GM12892 (cell line): ENCODE measurements around the gene SPEM2.

ENCODE experiments used
- DNase-seq: peaks from one replicate; pipeline ENCODE4 v3.0.0; 2011; ENCODE audit not compliant: insufficient read length
- FAIRE-seq: peaks from 2 replicates; lab custom pipeline; 2011; peaks lifted over from hg19 to GRCh38; lab: Jason Lieb, UNC
- POLR2A ChIP-seq: IDR thresholded peaks from 2 replicates; pipeline ENCODE4 v1.6.1; 2011; ENCODE audit warnings: low read depth, low read length, control low read depth
- POLR2AphosphoS5 ChIP-seq: IDR thresholded peaks from 2 replicates; pipeline ENCODE4 v1.6.1; 2011; ENCODE audit warnings: low read depth, low read length, control low read depth
- TAF1 ChIP-seq: IDR thresholded peaks from 2 replicates; pipeline ENCODE4 v1.6.1; 2011; ENCODE audit warnings: low read depth, mild to moderate bottlenecking, control low read depth, low read length, borderline replicate concordance

SPEM2 gene

DNA sequence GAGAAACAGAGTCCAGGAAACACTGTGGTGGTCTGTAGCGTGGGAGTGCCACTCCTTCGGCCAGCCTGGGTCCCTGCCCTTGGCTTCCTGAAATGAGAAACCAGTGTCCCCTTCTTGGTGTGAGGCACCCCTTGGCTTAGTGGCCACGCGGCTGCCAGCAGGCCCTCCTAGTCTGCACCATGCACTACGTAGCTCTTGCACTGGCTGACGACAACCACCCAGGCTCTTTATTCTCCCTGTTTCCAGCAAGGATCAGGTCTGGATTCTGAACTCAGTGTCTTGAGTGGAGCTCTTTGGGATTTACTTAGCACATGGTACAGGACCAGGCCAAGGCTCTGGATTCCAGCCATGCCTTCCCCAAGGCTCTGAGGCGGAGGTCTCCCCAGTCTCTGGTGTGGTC, 2.1 kb downstream of the SPEM2 start:
- DNase-seq (no peak), FAIRE-seq (no peak)
- no peak for TF ChIP-seq POLR2A
- no peak for TF ChIP-seq POLR2AphosphoS5
- no peak for TF ChIP-seq TAF1

DNA sequence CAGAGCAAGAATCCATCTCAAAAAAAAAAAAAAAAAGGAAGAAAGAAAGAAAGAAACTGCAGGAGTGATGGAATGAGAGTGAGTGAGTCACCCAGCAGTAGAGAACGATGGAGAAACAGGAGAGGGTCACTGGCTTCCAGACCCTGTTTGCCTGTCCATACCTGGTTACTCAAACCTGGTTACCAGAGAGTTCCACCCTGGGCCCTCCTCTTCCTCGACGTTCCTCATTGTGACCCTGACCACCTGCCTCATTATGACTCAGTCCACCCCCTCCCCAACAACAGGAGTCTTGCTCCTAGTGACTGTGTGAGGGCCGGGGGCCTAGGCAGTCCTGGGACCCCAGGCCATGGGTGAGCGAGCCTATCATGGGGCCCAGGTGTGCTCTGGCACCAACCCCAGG, 3.1 kb downstream of the SPEM2 start, which contains the start of gene SPEM3:
Gene SPEM3, plus strand, starts transcription at position 301 of the 400 bp plus-strand sequence. Its CDS starts 46 bp downstream, at position 347.
- no peak for FAIRE-seq
- no peak for DNase-seq
- TF ChIP-seq POLR2AphosphoS5 (no peak), TAF1 (no peak), POLR2A (no peak)

GRCh38 chr17:7429722-7430121, 4.3 kb downstream of the SPEM2 start:
- FAIRE-seq = no peak
- DNase-seq = no peak
- TF ChIP-seq POLR2AphosphoS5 = no peak
- no peak for TF ChIP-seq TAF1
- TF ChIP-seq POLR2A = no peak

DNA sequence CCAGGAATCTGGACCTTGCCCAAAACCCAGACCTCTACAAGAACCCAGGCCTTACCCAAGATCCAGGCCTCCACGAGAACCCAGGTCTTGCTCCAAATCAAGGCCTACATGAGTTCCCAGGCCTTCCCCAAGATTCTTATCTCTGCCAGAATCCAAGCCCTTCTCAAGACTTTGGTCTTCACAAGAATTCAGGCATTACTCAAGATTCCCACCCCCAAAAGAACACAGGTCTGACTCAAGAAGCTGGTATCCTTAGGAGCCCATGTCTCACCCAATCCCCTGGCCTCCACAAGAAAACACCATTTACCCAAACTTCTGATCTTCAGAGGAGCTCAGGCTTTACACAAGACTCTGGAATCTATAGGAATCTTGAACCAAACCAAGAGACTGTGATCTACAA, 5.8 kb downstream of the SPEM2 start:
- TF ChIP-seq POLR2A = no peak
- TF ChIP-seq POLR2AphosphoS5 = no peak
- TF ChIP-seq TAF1 = no peak
- FAIRE-seq (no peak), DNase-seq (no peak)

DNA sequence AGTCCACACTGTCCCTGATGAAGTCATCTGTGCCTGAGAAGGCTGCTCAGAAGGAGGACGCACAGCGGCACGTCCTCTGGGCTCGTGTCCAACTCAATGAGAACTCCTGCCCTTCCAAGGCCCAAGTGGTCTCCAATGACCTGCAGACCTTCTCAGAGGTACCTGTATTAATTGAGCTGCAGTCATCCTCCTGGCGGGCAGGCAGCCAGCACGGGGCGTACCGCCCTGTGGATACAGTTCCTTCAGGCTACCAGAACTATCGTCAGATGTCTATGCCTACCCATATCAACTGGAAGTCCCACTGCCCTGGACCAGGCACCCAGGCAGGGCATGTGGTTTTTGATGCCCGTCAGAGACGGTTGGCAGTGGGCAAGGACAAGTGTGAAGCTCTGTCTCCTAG, 6.9 kb downstream of the SPEM2 start:
- no peak for DNase-seq
- TF ChIP-seq POLR2A = no peak
- TF ChIP-seq POLR2AphosphoS5 = no peak
- no peak for TF ChIP-seq TAF1
- no peak for FAIRE-seq

GRCh38 chr17:7435676-7436555, 10.5 kb downstream of the SPEM2 start:
- no peak for FAIRE-seq
- TF ChIP-seq POLR2A (peak; percentile 40; the same call in 1 of the 2 replicates), POLR2AphosphoS5 (no peak)
- DNase-seq = no peak

DNA sequence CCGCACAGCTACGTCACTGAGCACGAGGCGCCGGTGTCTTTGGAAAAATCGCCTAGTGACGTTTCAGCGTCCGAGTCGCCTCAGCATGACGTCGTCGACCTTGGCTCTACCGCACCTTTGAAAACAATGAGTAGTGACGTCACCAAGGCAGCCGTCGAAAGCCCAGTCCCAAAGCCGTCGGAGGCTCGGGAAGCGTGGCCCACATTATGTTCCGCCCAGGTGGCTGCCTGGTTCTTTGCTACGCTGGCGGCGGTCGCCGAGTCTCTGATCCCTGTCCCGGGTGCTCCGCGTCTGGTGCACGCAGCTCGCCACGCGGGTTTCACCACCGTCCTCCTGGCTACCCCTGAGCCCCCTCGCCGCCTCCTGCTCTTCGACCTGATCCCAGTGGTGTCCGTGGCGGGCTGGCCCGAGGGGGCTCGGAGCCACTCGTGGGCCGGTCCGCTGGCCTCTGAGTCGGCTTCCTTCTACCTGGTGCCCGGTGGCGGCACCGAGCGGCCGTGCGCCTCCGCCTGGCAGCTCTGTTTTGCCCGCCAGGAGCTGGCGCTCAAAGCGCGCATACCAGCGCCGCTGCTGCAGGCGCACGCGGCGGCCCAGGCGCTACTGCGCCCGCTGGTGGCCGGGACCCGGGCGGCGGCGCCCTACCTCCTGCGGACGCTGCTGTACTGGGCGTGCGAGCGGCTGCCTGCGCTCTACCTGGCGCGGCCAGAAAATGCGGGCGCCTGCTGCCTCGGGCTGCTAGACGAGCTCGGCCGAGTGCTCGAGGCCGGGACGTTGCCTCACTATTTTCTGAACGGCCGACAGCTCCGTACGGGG, 11.3 kb downstream of the SPEM2 start:
- FAIRE-seq (peak; percentile 80), DNase-seq (no peak)
- no peak for TF ChIP-seq TAF1
- no peak for TF ChIP-seq POLR2AphosphoS5
- TF ChIP-seq POLR2A = no peak

GRCh38 chr17:7437369-7437863, 12.0 kb downstream of the SPEM2 start:
- no peak for DNase-seq
- TF ChIP-seq TAF1 = no peak
- TF ChIP-seq POLR2AphosphoS5 = no peak
- TF ChIP-seq POLR2A = no peak
- no peak for FAIRE-seq

DNA sequence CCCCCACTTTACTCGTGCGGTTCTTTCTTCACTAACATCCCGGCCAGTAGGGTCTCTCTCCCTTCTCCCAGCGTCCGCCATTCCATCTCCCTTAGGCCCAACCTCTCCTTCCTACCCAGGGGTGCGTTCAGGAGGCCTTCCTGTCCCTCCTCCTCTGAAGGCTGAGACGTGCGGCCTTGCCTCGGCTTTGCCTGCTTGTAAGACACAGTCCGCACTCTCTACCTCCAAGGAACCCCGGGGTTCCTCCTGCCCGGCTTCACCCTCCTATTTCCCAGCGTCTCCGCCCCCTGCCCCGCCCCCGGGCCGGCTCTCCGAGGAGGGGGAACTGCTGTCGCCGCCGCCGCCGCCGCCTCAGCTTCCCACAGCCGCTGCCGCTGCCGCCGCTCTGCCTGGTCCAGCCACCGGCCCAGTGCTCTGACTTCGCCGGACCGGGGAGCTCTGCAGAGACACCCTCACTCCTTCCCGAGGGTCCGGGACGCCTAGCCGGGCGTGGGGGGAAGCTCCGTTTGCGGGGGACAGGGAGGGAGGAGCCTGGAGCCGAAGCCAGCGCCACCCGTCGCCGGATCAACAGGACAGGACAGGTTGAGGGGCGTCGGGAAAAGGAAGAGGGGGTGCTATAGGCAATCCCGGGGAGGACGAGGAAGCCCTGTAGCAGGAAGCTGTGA, 12.7 kb downstream of the SPEM2 start:
- DNase-seq (no peak), FAIRE-seq (no peak)
- no peak for TF ChIP-seq TAF1
- TF ChIP-seq POLR2AphosphoS5 = no peak
- no peak for TF ChIP-seq POLR2A

- TF ChIP-seq POLR2AphosphoS5 (no peak), POLR2A (no peak), TAF1 (no peak)
- DNase-seq (no peak), FAIRE-seq (peak; percentile 24)
Observed at GRCh38 chr17:7438656-7439460, 13.4 kb downstream of the SPEM2 start.
